Lower leg skin (tissue), 4 donors: ENCODE measurements around the gene ZCCHC4. TPM values are rescaled to one million over a fixed set of nuclear protein-coding genes. Genes with fewer than 3 reads are reported as not detected.

Experiments
- DNase-seq, 2 donors: peaks; one replicate each; pipeline ENCODE4 v3.0.0-alpha.2; 2019; ENCODE audit warnings: low spot score in 2 of 2
- H3K4me3 ChIP-seq: fragments of 200-600 bp; sonication (generic); 2 replicates; pipeline ENCODE4 v1.5.1; 2017; ENCODE audit warnings: mild to moderate bottlenecking, low read depth; ENCODE audit not compliant: poor library complexity, severe bottlenecking
- CTCF ChIP-seq, 3 donors: fragments of 450-650 bp; IDR thresholded peaks; one replicate each; pipeline ENCODE4 v1.5.1; 2016; ENCODE audit warnings: antibody characterized with exemption in 3 of 3, mild to moderate bottlenecking in 3 of 3, moderate library complexity in 2 of 3
- POLR2A ChIP-seq, 2 donors: fragments of 450-650 bp; IDR thresholded peaks; one replicate each; pipeline ENCODE4 v1.6.1; 2016 to 2017; ENCODE audit warnings: antibody characterized with exemption in 2 of 2, mild to moderate bottlenecking in 1 of 2, moderate library complexity in 1 of 2
- WGBS, 2 donors: methylation state at CpG; one replicate each; pipeline ENCODE4 v1.1.5; 2018; 5-methylcytosine and 5-hydroxymethylcytosine counted together
- intact Hi-C: fragments of 100-400 bp; cut with DNase I; formaldehyde crosslinking; loops from one replicate; pipeline ENCODE4 v1.15.0; 2023; ENCODE audit warnings: low total_unique reads
- total RNA-seq, 4 donors: library from RNA; depleted of rRNA; stranded (reverse); fragments of >200 nt; gene quantifications; one replicate each; pipeline ENCODE4 v1.1.0, GENCODE V29; 2016

Gene ZCCHC4
- total RNA-seq, 4 donors from 2014 or later: 5.7 to 13.7 (median 10.6) TPM

GRCh38 chr4:25347473-25347872 is 34.9 kb downstream of the ZCCHC4 start:
- TF ChIP-seq CTCF (IDR thresholded peaks at IDR 0.05): no peak
- TF ChIP-seq POLR2A (IDR thresholded peaks at IDR 0.05): no peak
- H3K4me3 ChIP-seq: no peak overlapping the region
- 81 to 89% methylated on average over 2 of the region's 2 CpGs for WGBS, 2 donors
- no peak for DNase-seq
- intact Hi-C loops: no loop called here

GRCh38 chr4:25347971-25348370 is 35.4 kb downstream of the ZCCHC4 start:
- WGBS, 2 donors: 73 to 97% methylated on average over 2 of the region's 2 CpGs

GRCh38 chr4:25350561-25350960 is 38.0 kb downstream of the ZCCHC4 start:
- intact Hi-C loops: loop anchor here (10.0 kb wide), 1 partner anchor 176 kb away; no protein-coding TSS in a partner anchor
- 84 to 87% methylated on average over 2 of the region's 2 CpGs for WGBS, 2 donors

More at GRCh38 chr4:25347971-25348370, 35.4 kb downstream of the ZCCHC4 start:
- TF ChIP-seq CTCF (IDR thresholded peaks at IDR 0.05): no peak
- TF ChIP-seq POLR2A (IDR thresholded peaks at IDR 0.05): no peak
- no peak for DNase-seq
- H3K4me3 ChIP-seq: no peak overlapping the region
- intact Hi-C loops: no loop called here

GRCh38 chr4:25351777-25352416 is 39.3 kb downstream of the ZCCHC4 start:
- WGBS, 2 donors: 83 to 88% methylated on average over 4 of the region's 4 CpGs
- H3K4me3 ChIP-seq: no peak overlapping the region
- intact Hi-C loops: loop anchor here (10.0 kb wide), 1 partner anchor 177 kb away; no protein-coding TSS in a partner anchor

More at GRCh38 chr4:25350561-25350960, 38.0 kb downstream of the ZCCHC4 start:
- DNase-seq: no peak
- H3K4me3 ChIP-seq: no peak overlapping the region
- TF ChIP-seq POLR2A (IDR thresholded peaks at IDR 0.05): no peak
- no peak for TF ChIP-seq CTCF (IDR thresholded peaks at IDR 0.05)

GRCh38 chr4:25356068-25356467 is 43.5 kb downstream of the ZCCHC4 start:
- H3K4me3 ChIP-seq: no peak overlapping the region
- intact Hi-C loops: loop anchor here (10.0 kb wide), 1 partner anchor 181 kb away; no protein-coding TSS in a partner anchor
- TF ChIP-seq CTCF (IDR thresholded peaks at IDR 0.05) (no peak), POLR2A (IDR thresholded peaks at IDR 0.05) (no peak)
- WGBS, 2 donors: 93 to 99% methylated on average over 2 of the region's 2 CpGs
- DNase-seq: no peak

More at GRCh38 chr4:25351777-25352416, 39.3 kb downstream of the ZCCHC4 start:
- TF ChIP-seq CTCF (IDR thresholded peaks at IDR 0.05): no peak
- TF ChIP-seq POLR2A (IDR thresholded peaks at IDR 0.05): no peak
- DNase-seq: no peak
